ENCODE data around the gene PANX1. TPM values are rescaled to one million over a fixed set of nuclear protein-coding genes. Genes with fewer than 3 reads are reported as not detected.
"Not testable (repeated sequence)": the region's sequence is repeated elsewhere in the genome, so short reads cannot be mapped to it uniquely, and the experiment has no call there.

The PANX1 gene
- total and polyA plus RNA-seq, 5 donors: 4.6 to 16.1 (median 8.3) TPM

DNA sequence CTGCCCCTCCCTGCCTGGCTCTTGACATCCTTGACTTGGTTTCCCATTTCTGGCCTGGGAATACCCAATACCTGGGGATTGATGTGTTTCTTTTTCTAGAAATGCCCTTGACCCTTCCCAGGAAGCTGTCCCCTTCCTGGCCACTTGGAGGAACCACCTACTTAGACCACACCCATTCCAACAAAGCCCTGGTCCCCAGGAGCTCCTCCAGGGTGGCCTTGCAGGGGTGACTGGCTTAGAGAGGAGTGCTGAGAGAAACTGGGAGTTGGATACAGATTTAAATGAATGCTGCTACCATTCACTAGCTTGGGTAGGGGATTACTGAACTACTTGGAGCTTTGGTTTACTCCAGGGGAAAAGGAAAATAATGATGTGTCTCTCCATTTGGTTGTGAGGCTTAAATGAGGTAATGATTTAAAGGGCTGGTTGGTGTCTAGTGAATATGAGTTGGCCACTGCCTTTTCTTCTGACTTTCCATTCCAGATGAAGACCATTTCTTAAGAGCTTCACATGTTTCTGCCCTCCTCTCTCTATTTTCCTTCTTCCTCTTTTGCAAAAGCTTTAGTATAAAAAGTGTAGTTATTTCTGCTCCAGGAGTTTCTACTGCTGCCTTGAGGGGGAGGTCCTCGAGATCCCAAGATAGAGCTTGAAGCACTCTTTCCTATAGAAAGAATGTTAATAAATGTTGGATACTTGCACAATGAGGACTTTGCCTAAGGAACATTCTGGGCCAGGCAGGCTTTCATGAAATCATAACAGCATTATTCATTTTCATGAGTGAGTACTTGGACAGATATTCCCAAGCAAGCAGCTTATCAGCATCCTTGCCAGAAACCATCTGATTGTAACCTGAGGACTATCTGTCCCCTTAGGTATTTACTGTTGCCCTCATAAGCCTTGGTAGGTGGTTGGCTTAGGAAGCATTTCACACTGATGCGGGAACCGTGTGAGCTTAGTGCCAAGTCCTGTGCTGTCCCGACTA is 22.4 kb downstream of the PANX1 start:
- H3K4me1 ChIP-seq (ENCODE audit: control insufficient read depth, insufficient read depth, low read length): peaks cover 23% of the 10 kb centered on the region
- H3K9me3 ChIP-seq (ENCODE audit: control insufficient read depth, low read length): no peaks in the 10 kb centered on the region
- no peaks in the 10 kb centered on the region for H3K27me3 ChIP-seq (ENCODE audit: control insufficient read depth, insufficient read depth)
- 89% methylated on average over 4 of the region's 4 CpGs for WGBS
- intact Hi-C loops (cut with DNase I): no loop called here
- H3K27ac ChIP-seq (ENCODE audit: low read length): no peak overlapping the region
- no peak for ATAC-seq
- no peak for DNase-seq
- H3K4me3 ChIP-seq (ENCODE audit: low read length): no peak overlapping the region

DNA sequence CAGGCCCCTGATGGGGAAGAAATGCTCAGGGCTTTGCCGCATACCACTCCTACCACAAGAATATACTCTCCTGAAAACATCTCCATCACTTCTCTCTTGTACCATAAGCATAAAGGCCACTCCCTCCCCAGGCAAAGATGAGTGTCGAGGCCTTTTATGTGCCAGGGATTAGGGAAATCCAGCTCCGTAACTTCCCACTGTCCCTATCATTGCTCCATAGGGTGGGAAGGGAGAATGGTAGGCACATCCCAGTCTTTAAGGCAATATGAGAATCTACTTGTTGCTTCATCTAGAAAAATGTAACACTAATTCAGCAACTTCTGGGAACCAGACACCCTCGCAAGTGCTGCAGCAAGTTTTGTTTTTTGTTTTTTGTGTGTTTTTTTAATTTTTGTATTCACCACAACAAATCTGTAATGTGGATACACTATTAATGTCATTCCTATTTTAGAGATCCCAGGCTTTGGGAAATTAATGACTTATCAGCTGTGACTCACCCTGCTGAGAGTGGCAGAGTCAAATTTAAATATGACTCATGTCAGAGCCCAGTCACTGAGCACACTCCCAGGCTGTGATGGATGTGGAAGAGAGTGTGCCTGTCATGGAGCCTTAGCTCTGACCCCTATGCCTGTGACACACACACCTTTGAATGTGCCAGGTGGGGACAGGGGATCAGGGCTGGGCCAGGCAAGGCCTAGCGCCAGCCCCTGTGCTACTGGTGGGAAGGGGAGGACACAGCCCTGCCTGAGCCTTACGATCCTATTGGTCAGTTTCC is 23.4 kb downstream of the PANX1 start:
- Histone ChIP-seq H3K4me1 (ENCODE audit: control insufficient read depth, insufficient read depth, low read length) (peaks cover 23% of the 10 kb centered on the region), H3K27me3 (ENCODE audit: control insufficient read depth, insufficient read depth) (no peaks in the 10 kb centered on the region), H3K27ac (ENCODE audit: low read length) (peak overlapping the region; percentile 28), H3K4me3 (ENCODE audit: low read length) (no peak overlapping the region), H3K9me3 (ENCODE audit: control insufficient read depth, low read length) (no peaks in the 10 kb centered on the region)
- ATAC-seq (peak; percentile 97 to 99), DNase-seq (peak in 1 of 3 donors; percentile 45)
- WGBS: 87% methylated on average over 6 of the region's 6 CpGs
- intact Hi-C loops (cut with DNase I): no loop called here

DNA sequence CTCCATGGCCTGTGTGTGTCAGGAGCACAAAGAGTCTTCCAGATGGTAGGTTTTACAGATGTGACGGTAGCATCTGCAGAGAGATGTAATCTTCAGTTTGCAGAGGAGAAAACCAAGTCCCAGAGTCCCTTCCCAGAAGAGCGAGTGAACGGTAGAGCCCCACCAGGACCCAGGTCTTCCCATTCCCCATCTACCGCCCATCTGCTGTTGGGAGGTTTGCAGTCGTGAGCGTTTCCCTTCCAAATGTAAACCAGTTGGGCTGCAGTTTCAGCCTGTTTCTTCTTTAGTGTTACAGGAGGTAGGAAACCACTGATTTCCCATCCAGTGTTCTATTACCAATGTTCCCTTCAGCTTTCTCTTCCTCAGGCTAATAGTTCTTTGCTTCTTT is 24.0 kb downstream of the PANX1 start:
- WGBS: 88% methylated on average over 6 of the region's 6 CpGs
- no peak for DNase-seq
- no peaks in the 10 kb centered on the region for H3K9me3 ChIP-seq (ENCODE audit: control insufficient read depth, low read length)
- H3K4me3 ChIP-seq (ENCODE audit: low read length): no peak overlapping the region
- H3K27me3 ChIP-seq (ENCODE audit: control insufficient read depth, insufficient read depth): no peaks in the 10 kb centered on the region
- intact Hi-C loops (cut with DNase I): no loop called here
- no peak for ATAC-seq
- H3K4me1 ChIP-seq (ENCODE audit: control insufficient read depth, insufficient read depth, low read length): peaks cover 19% of the 10 kb centered on the region
- peak overlapping the region; percentile 20 for H3K27ac ChIP-seq (ENCODE audit: low read length)

DNA sequence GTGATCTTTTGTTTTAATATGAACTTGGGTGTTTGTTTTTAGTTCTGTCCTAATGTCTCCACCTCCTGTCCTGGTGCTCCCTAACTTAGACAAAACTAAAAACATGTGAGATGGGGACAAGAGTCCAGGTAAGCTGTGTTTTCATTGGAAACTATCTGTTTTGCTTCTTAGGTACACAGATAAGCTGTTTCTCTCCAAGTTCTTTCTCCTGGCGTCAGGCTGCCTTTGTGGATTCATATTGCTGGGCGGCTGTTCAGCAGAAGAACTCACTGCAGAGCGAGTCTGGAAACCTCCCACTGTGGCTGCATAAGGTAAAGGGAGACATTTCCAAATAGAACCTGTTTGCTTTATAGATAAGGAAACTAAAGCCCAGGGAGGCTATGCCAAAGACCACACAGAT is 24.7 kb downstream of the PANX1 start:
- ATAC-seq: no peak
- no peaks in the 10 kb centered on the region for H3K9me3 ChIP-seq (ENCODE audit: control insufficient read depth, low read length)
- no peak overlapping the region for H3K4me3 ChIP-seq (ENCODE audit: low read length)
- DNase-seq: no peak
- no peaks in the 10 kb centered on the region for H3K27me3 ChIP-seq (ENCODE audit: control insufficient read depth, insufficient read depth)
- H3K27ac ChIP-seq (ENCODE audit: low read length): no peak overlapping the region
- peaks cover 19% of the 10 kb centered on the region for H3K4me1 ChIP-seq (ENCODE audit: control insufficient read depth, insufficient read depth, low read length)
- WGBS: 84% methylated on average over 3 of the region's 3 CpGs
- intact Hi-C loops (cut with DNase I): no loop called here

DNA sequence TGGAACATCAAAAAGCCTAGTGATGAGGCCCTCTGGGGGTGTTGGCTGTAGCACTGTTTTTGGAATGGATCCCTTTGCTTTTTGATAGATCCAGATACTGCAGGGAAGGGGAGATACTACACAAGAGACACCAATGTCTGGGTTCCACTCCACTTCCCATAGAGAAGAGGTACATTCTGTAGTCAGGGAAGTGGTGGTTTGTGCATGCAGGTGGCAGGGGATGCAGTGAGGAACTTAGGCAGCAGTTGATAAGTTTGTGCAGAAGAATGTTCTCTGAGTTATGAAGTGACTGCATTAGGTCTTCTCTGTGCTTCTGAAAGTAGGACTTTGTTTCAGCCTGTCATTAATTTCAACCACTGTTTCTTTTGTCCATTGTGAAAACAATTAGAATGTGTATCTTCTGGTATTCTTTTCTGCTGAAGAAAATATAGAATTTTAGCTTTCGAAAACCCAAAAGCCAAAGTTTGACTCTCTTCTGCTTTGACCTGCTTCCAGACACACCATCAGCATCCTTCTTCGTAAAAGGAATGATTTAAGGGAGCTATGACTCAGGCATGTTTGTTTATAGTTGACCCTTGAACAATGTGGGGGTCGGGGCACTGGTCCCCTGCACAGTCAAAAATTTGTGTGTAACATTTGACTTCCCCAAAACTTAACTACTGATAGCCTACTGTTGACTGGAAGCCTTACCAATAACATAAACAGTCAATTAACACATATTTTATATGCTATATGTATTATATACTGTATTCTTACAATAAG is 25.6 kb downstream of the PANX1 start:
- intact Hi-C loops (cut with DNase I): no loop called here

DNA sequence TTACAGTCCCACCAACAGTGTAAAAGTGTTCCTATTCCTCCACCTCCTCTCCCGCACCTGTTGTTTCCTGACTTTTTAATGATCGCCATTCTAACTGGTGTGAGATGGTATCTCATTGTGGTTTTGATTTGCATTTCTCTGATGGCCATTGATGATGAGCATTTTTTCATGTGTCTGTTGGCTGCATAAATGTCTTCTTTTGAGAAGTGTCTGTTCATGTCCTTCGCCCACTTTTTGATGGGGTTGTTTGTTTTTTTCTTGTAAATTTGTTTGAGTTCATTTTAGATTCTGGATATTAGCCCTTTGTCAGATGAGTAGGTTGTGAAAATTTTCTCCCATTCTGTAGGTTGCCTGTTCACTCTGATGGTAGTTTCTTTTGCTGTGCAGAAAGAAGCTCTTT is 28.7 kb downstream of the PANX1 start:
- H3K4me3 ChIP-seq (ENCODE audit: low read length); intact Hi-C loops (cut with DNase I); ATAC-seq; H3K27me3 ChIP-seq (ENCODE audit: control insufficient read depth, insufficient read depth); H3K4me1 ChIP-seq (ENCODE audit: control insufficient read depth, insufficient read depth, low read length); H3K27ac ChIP-seq (ENCODE audit: low read length); DNase-seq; H3K9me3 ChIP-seq (ENCODE audit: control insufficient read depth, low read length): not testable (repeated sequence)
- 93% methylated on average over 2 of the region's 3 CpGs for WGBS

More for the DNA sequence above, 25.6 kb downstream of the PANX1 start:
- H3K9me3 ChIP-seq (ENCODE audit: control insufficient read depth, low read length): no peaks in the 10 kb centered on the region
- ATAC-seq: no peak
- no peak for DNase-seq
- H3K4me1 ChIP-seq (ENCODE audit: control insufficient read depth, insufficient read depth, low read length): peaks cover 17% of the 10 kb centered on the region
- H3K27me3 ChIP-seq (ENCODE audit: control insufficient read depth, insufficient read depth): no peaks in the 10 kb centered on the region
- H3K4me3 ChIP-seq (ENCODE audit: low read length): no peak overlapping the region
- H3K27ac ChIP-seq (ENCODE audit: low read length): no peak overlapping the region
- WGBS: 82% methylated on average over 3 of the region's 3 CpGs

DNA sequence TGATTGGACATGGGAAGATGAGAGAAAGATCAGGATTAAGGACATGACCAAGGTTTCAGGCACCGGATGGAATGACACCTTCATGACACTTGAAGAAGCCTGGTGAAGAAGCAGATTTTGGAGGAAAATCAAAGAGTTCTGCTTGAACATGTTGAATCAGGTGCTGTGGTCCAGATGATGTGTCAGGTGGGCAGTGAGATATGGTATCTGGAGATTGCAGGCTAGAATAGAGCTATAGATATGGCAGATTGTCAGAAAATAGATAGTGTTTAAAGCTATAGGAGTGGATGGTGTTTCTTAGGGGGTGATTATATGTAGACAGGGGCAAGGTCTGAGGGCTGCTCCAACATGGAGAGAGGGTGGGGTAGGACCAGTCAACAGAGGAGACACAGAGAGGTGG is 40.2 kb downstream of the PANX1 start:
- no peak for DNase-seq
- H3K27ac ChIP-seq (ENCODE audit: low read length): no peak overlapping the region
- no peaks in the 10 kb centered on the region for H3K9me3 ChIP-seq (ENCODE audit: control insufficient read depth, low read length)
- WGBS: 95% methylated on average over 1 of the region's 1 CpG
- no peaks in the 10 kb centered on the region for H3K4me1 ChIP-seq (ENCODE audit: control insufficient read depth, insufficient read depth, low read length)
- ATAC-seq: no peak
- intact Hi-C loops (cut with DNase I): no loop called here
- H3K27me3 ChIP-seq (ENCODE audit: control insufficient read depth, insufficient read depth): no peaks in the 10 kb centered on the region
- H3K4me3 ChIP-seq (ENCODE audit: low read length): no peak overlapping the region

DNA sequence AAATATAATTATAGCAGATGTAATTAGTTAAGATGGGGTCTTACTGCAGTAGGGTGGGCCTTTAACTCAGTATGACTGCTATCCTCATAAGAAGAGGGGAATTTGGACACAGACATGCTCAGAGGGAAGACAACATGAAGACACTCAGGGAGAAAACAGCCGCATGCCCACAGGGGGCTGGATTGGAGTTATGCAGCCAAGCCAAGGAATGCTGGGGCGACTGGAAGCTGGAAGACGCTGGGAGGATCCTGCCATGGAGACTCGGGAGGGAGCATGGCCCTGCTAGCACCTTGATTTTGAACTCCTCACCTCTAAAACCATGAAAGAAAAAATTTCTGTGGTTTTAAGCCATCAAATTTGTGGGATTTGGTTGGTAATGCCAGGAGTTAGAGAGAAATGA is 40.9 kb downstream of the PANX1 start:
- WGBS: 84% methylated on average over 4 of the region's 4 CpGs

DNA sequence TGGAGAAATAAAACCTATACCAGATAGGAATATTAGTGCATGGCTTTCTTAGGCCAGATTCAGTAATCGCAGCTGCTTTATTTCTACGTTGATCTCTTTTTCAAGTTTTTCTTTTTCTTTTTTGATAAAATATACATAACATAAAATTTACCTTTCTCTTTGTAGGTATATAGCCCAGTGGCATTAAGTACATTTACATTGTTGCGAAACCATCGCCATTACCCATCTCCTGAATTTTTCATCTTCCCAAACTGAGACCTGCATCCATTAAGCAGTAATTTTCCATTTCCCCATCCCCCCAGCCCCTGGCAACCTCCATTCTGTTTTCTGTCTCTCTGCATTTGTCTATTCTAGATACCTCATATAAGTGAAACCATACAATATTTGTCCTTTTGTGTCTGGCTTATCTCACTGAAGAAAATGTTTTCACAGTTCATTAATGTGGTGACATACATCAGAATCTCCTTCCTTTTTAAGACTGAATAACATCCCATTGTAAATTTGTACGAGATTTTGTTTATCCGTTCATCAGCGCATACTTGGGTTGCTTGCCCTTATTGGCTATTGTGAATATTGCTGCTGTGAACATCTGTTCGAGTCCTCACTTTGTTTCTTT is 41.4 kb downstream of the PANX1 start:
- DNase-seq: no peak
- H3K4me3 ChIP-seq (ENCODE audit: low read length): no peak overlapping the region
- no peak overlapping the region for H3K27ac ChIP-seq (ENCODE audit: low read length)
- no peaks in the 10 kb centered on the region for H3K4me1 ChIP-seq (ENCODE audit: control insufficient read depth, insufficient read depth, low read length)
- intact Hi-C loops (cut with DNase I): no loop called here
- no peak for ATAC-seq
- WGBS: 84% methylated on average over 8 of the region's 8 CpGs
- H3K9me3 ChIP-seq (ENCODE audit: control insufficient read depth, low read length): no peaks in the 10 kb centered on the region
- no peaks in the 10 kb centered on the region for H3K27me3 ChIP-seq (ENCODE audit: control insufficient read depth, insufficient read depth)

More for the DNA sequence above, 40.9 kb downstream of the PANX1 start:
- DNase-seq: no peak
- H3K4me3 ChIP-seq (ENCODE audit: low read length): no peak overlapping the region
- no peak for ATAC-seq
- H3K4me1 ChIP-seq (ENCODE audit: control insufficient read depth, insufficient read depth, low read length): no peaks in the 10 kb centered on the region
- intact Hi-C loops (cut with DNase I): no loop called here
- no peaks in the 10 kb centered on the region for H3K27me3 ChIP-seq (ENCODE audit: control insufficient read depth, insufficient read depth)
- no peak overlapping the region for H3K27ac ChIP-seq (ENCODE audit: low read length)
- H3K9me3 ChIP-seq (ENCODE audit: control insufficient read depth, low read length): no peaks in the 10 kb centered on the region

DNA sequence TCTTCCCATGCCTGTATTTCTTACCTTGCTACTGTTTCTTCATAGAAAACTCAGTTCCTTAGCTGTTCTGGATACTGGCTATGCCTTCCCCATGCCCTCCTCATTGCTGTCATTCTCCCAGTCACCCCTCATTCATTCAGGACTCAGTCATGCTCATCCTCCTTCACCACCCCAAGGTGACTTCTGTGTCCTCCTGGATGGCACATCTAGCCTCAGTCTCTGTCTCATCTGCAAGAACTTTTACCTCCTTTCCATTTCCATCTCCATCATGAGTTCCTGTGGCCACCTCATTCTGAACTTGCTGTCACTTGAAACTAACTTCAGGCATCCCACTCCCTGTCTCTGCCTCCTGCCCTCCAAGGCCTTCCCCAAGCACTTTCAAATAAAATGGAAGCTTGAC is 42.3 kb downstream of the PANX1 start:
- H3K27me3 ChIP-seq (ENCODE audit: control insufficient read depth, insufficient read depth): no peaks in the 10 kb centered on the region
- intact Hi-C loops (cut with DNase I): no loop called here
- H3K4me1 ChIP-seq (ENCODE audit: control insufficient read depth, insufficient read depth, low read length): no peaks in the 10 kb centered on the region
- no peak overlapping the region for H3K4me3 ChIP-seq (ENCODE audit: low read length)
- no peak overlapping the region for H3K27ac ChIP-seq (ENCODE audit: low read length)
- no peaks in the 10 kb centered on the region for H3K9me3 ChIP-seq (ENCODE audit: control insufficient read depth, low read length)
- ATAC-seq (no peak), DNase-seq (no peak)
